ENCODE results near the gene SEMA4G.

Gene SEMA4G

GRCh38 chr10:101000915-101001658, 31.8 kb downstream of the SEMA4G start:
- DNase-seq (ENCODE audit: extremely low spot score), result no peak
- TF ChIP-seq L3MBTL2 (conservative IDR thresholded peaks at IDR 0.05), result no peak
- TF ChIP-seq ARNT (IDR thresholded peaks at IDR 0.05), result no peak
- no peak for TF ChIP-seq NFRKB (IDR thresholded peaks at IDR 0.05)
- TF ChIP-seq SUZ12 (IDR thresholded peaks at IDR 0.05), result no peak
- TF ChIP-seq CTBP1 (IDR thresholded peaks at IDR 0.05; ENCODE audit: borderline replicate concordance), result no peak
- TF ChIP-seq SP1 (IDR thresholded peaks at IDR 0.05), result no peak
- TF ChIP-seq ELF4 (IDR thresholded peaks at IDR 0.05), result no peak
- TF ChIP-seq TARDBP (IDR thresholded peaks at IDR 0.05), result no peak
- TF ChIP-seq FOXM1 (IDR thresholded peaks at IDR 0.05; ENCODE audit: borderline replicate concordance), result no peak
- no peak for TF ChIP-seq ZNF384 (IDR thresholded peaks at IDR 0.05)
- TF ChIP-seq FOXK2 (IDR thresholded peaks at IDR 0.05), result no peak
- TF ChIP-seq PKNOX1 (IDR thresholded peaks at IDR 0.05), result no peak
- ChIA-PET CTCF (interaction anchor here (1.0 to 2.8 kb wide), 4 partner anchors 10 to 18 kb away, joined by 3 to 12 read pairs (median 6); no protein-coding TSS in a partner anchor), POLR2A (no interaction called here)

- POLR2A ChIA-PET, result no interaction called here
- no peak for DNase-seq (ENCODE audit: extremely low spot score)
- TF ChIP-seq ZNF384 (IDR thresholded peaks at IDR 0.05) (no peak), TARDBP (IDR thresholded peaks at IDR 0.05) (no peak), FOXM1 (IDR thresholded peaks at IDR 0.05; ENCODE audit: borderline replicate concordance) (no peak), HDGF (IDR thresholded peaks at IDR 0.05; ENCODE audit: borderline replicate concordance) (no peak), ARNT (IDR thresholded peaks at IDR 0.05) (no peak), BHLHE40 (IDR thresholded peaks at IDR 0.05; ENCODE audit: borderline replicate concordance) (no peak), FOXA1 (IDR thresholded peaks at IDR 0.05) (no peak), NFRKB (IDR thresholded peaks at IDR 0.05) (no peak), SUZ12 (IDR thresholded peaks at IDR 0.05) (no peak), FOXK2 (IDR thresholded peaks at IDR 0.05) (no peak), PKNOX1 (IDR thresholded peaks at IDR 0.05) (no peak), LEF1 (IDR thresholded peaks at IDR 0.05; ENCODE audit: borderline replicate concordance) (no peak)
- CTCF ChIA-PET, result interaction anchor here (1.0 to 2.8 kb wide), 3 partner anchors 10 to 17 kb away, joined by 5 to 12 read pairs (median 7); no protein-coding TSS in a partner anchor
These were observed 32.3 kb downstream of the SEMA4G start for GRCh38 chr10:101001659-101002035.

GRCh38 chr10:101002456-101002855, 33.2 kb downstream of the SEMA4G start:
- TF ChIP-seq CTBP1 (IDR thresholded peaks at IDR 0.05; ENCODE audit: borderline replicate concordance), result no peak
- no peak for TF ChIP-seq BHLHE40 (IDR thresholded peaks at IDR 0.05; ENCODE audit: borderline replicate concordance)
- TF ChIP-seq L3MBTL2 (conservative IDR thresholded peaks at IDR 0.05), result no peak
- TF ChIP-seq FOXA1 (IDR thresholded peaks at IDR 0.05), result no peak
- no peak for TF ChIP-seq FOXK2 (IDR thresholded peaks at IDR 0.05)
- TF ChIP-seq HDGF (IDR thresholded peaks at IDR 0.05; ENCODE audit: borderline replicate concordance), result no peak
- no peak for TF ChIP-seq ZNF384 (IDR thresholded peaks at IDR 0.05)
- TF ChIP-seq ELF4 (IDR thresholded peaks at IDR 0.05), result no peak
- no peak for TF ChIP-seq SUZ12 (IDR thresholded peaks at IDR 0.05)
- DNase-seq (ENCODE audit: extremely low spot score), result no peak
- CTCF ChIA-PET, result interaction anchor here (0.7 to 1.9 kb wide), 3 partner anchors 9 to 16 kb away, joined by 3 to 9 read pairs (median 5); no protein-coding TSS in a partner anchor
- POLR2A ChIA-PET, result interaction anchor here (1.0 to 1.6 kb wide), 2 partner anchors 40 to 59 kb away, joined by 4 read pairs; partner anchors contain the start of gene KAZALD1

GRCh38 chr10:101003639-101004206, 34.4 kb downstream of the SEMA4G start:
- DNase-seq (ENCODE audit: extremely low spot score), result no peak
- no peak for TF ChIP-seq TARDBP (IDR thresholded peaks at IDR 0.05)
- TF ChIP-seq ELF4 (IDR thresholded peaks at IDR 0.05), result no peak
- no peak for TF ChIP-seq FOXK2 (IDR thresholded peaks at IDR 0.05)
- no peak for TF ChIP-seq LEF1 (IDR thresholded peaks at IDR 0.05; ENCODE audit: borderline replicate concordance)
- no peak for TF ChIP-seq SUZ12 (IDR thresholded peaks at IDR 0.05)
- ChIA-PET POLR2A (interaction anchor here (1.6 kb wide), 1 partner anchor 58 kb away, joined by 4 read pairs; the partner anchor contains the start of gene KAZALD1), CTCF (interaction anchor here (0.6 to 1.9 kb wide), 2 partner anchors 8 to 37 kb away, joined by 3 to 9 read pairs; no protein-coding TSS in a partner anchor)

GRCh38 chr10:101005361-101005760, 36.1 kb downstream of the SEMA4G start:
- ChIA-PET CTCF (no interaction called here), POLR2A (interaction anchor here (1.7 kb wide), 1 partner anchor 18 kb away, joined by 4 read pairs; the partner anchor contains the start of genes MRPL43 and TWNK)
- DNase-seq (ENCODE audit: extremely low spot score), result no peak
- TF ChIP-seq BHLHE40 (IDR thresholded peaks at IDR 0.05; ENCODE audit: borderline replicate concordance) (no peak), SUZ12 (IDR thresholded peaks at IDR 0.05) (no peak), FOXA1 (IDR thresholded peaks at IDR 0.05) (no peak), FOXK2 (IDR thresholded peaks at IDR 0.05) (no peak), ARNT (IDR thresholded peaks at IDR 0.05) (no peak), LEF1 (IDR thresholded peaks at IDR 0.05; ENCODE audit: borderline replicate concordance) (no peak)

GRCh38 chr10:101005869-101006567, 36.7 kb downstream of the SEMA4G start:
- no peak for TF ChIP-seq SUZ12 (IDR thresholded peaks at IDR 0.05)
- TF ChIP-seq L3MBTL2 (conservative IDR thresholded peaks at IDR 0.05), result no peak
- no peak for TF ChIP-seq BHLHE40 (IDR thresholded peaks at IDR 0.05; ENCODE audit: borderline replicate concordance)
- no peak for TF ChIP-seq HDGF (IDR thresholded peaks at IDR 0.05; ENCODE audit: borderline replicate concordance)
- TF ChIP-seq LEF1 (IDR thresholded peaks at IDR 0.05; ENCODE audit: borderline replicate concordance), result no peak
- no peak for TF ChIP-seq ELF4 (IDR thresholded peaks at IDR 0.05)
- no peak for TF ChIP-seq NFRKB (IDR thresholded peaks at IDR 0.05)
- TF ChIP-seq PKNOX1 (IDR thresholded peaks at IDR 0.05), result no peak
- TF ChIP-seq FOXM1 (IDR thresholded peaks at IDR 0.05; ENCODE audit: borderline replicate concordance), result no peak
- no peak for TF ChIP-seq CTBP1 (IDR thresholded peaks at IDR 0.05; ENCODE audit: borderline replicate concordance)
- TF ChIP-seq FOXA1 (IDR thresholded peaks at IDR 0.05), result no peak
- no peak for TF ChIP-seq SP1 (IDR thresholded peaks at IDR 0.05)
- no peak for TF ChIP-seq ZNF384 (IDR thresholded peaks at IDR 0.05)
- TF ChIP-seq TARDBP (IDR thresholded peaks at IDR 0.05), result no peak
- TF ChIP-seq ARNT (IDR thresholded peaks at IDR 0.05), result no peak
- no peak for TF ChIP-seq FOXK2 (IDR thresholded peaks at IDR 0.05)
- ChIA-PET POLR2A (interaction anchor here (1.1 to 1.7 kb wide), 5 partner anchors 8 to 19 kb away, joined by 3 to 5 read pairs (median 4); partner anchors contain the start of genes MRPL43 and TWNK), CTCF (no interaction called here)
- DNase-seq (ENCODE audit: extremely low spot score), result no peak
